HEK293T (cell line): Measurements from ENCODE around the gene SRRM3.

Source experiments
- BHLHE40 ChIP-seq: fragments of 450-650 bp; IDR thresholded peaks from 2 replicates; pipeline ENCODE4 v1.6.1; 2016; ENCODE audit warnings: mild to moderate bottlenecking, moderate library complexity, borderline replicate concordance
- ELF4 ChIP-seq: fragments of 450-650 bp; IDR thresholded peaks from 2 replicates; pipeline ENCODE4 v1.6.1; 2017; ENCODE audit warnings: antibody characterized with exemption
- FOXM1 ChIP-seq: fragments of 450-650 bp; IDR thresholded peaks from 2 replicates; pipeline ENCODE4 v1.6.1; 2017; ENCODE audit warnings: mild to moderate bottlenecking, borderline replicate concordance
- SP1 ChIP-seq: fragments of 450-650 bp; IDR thresholded peaks from 2 replicates; pipeline ENCODE4 v1.6.1; 2017
- TARDBP ChIP-seq: fragments of 450-650 bp; IDR thresholded peaks from 2 replicates; pipeline ENCODE4 v1.6.1; 2016

GRCh38 chr7:76247938-76248337, 46.2 kb downstream of the SRRM3 start:
- TF ChIP-seq TARDBP (no peak), FOXM1 (no peak), BHLHE40 (no peak), ELF4 (no peak), SP1 (no peak)
